ENCODE data around the gene ERI3.

ERI3 gene

GRCh38 chr1:44318097-44319088, 36.7 kb downstream of the ERI3 start:
- peak in 1 of 2 donors; percentile 20 for DNase-seq (ENCODE audit: low read depth in 2 of 2)

DNA sequence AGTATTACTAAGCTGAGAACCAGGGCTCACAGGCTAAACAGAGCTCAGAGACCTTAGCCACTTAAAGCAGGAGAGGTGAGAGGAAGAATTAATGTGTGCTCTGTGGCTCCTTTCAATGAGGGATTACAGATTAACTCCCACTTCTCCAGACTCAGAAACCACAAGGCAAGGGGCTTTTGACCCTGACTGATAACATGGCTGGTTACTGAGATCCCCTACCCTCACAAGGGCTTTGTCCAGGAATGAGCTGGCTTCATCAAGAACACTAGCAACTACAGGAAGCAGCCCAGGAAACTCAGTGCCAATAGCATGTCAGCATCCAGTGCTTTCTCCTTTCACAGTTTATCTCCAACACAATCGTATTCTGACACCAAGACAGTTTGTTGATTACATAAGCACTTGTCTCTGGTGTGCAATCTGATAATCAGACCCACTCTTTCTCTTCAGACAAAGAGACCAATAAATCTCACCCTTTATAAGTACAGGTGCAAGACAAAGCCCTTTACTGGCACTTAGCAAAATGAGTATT, 38.8 kb downstream of the ERI3 start:
- DNase-seq (ENCODE audit: low read depth in 2 of 2), result no peak

- DNase-seq (ENCODE audit: low read depth in 2 of 2), result no peak
Observed at GRCh38 chr1:44315521-44315920, 39.5 kb downstream of the ERI3 start.

DNA sequence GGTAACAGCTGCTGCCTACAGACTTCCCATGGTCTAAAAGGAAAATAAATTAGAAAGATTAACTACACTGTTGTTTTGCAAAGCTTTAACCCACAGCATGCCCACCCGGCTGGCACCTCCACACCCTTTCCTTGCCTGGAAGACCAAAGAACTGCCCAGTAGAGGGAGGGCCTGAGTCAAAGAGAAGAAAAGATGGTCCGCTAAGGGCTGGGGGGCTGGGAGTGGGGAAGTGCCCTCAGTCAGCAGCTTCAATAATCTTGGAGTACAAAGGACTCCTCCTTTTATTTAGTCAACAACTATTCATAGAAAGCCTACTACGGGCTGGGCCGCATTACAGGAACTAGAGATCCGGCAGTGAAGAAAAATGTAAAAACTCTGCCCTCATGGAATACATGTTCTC, 40.6 kb downstream of the ERI3 start:
- DNase-seq (ENCODE audit: low read depth in 2 of 2), result no peak

DNA sequence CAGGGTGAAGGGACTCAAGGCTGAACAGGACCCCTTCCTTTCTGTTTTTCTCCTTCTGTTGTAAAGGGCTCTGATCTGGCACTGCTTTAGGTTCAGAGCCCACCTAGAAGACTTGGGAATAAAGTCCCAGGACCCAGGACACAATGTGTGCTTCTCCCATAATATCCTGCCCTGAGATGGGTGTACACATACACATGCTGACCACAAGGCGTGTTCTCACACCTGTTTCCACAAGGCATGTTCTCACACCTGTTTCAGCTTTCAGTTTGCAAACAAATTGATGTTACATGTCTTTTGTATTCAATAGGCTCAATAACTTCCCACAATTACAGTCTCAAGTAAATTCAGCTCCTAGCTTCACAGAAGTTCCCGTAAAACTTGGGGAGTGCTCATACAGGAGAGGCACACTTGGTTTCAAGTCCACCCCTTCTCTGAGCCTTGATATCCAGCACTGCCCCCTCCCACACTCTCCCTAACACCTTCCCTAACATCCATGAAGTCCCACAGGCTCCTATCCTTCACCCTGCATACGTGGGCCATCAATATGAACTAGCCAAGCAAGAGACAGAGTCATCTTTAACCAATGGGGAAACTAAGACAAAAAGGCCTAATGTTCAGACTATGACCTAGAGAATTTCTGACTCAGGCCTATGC, 41.7 kb downstream of the ERI3 start:
- no peak for DNase-seq (ENCODE audit: low read depth in 2 of 2)

DNA sequence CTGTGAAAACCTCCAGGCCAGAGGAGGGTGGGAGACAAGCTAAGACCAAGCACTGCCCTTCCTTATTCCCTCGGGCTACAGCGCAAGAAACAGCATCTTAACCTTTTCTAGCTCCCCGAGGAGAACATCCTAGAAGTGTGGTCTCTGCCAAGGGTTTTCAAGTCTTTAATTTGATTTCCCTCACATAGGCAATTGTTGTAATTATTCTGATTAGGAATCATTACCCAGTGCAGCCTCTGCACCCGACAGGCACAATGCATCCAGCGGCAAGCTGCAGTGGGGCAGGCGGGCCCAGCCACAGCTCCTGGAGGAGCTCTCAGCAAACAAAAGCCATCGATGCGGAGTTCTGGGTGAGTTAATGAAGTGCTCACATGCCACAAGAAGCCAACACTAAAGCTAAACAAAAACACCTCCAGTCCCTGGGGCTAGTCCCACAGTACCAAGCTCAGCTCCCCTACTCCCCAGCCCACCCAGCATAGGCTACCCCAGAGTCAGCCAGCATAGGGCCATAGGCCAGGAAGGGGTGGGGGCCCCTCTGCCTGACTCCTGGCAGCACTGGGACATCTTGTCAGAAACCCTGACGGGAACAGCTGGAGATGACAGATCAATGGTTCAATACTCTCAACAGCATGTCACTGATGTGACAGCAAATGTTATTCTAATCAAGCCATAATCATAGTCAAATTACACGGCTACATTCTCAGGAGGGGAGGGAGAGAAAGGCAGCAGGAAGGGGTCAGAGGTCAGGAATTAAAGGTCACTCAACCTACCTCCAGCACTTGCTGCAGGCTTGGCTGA, 42.5 kb downstream of the ERI3 start:
- DNase-seq (ENCODE audit: low read depth in 2 of 2), result no peak

DNA sequence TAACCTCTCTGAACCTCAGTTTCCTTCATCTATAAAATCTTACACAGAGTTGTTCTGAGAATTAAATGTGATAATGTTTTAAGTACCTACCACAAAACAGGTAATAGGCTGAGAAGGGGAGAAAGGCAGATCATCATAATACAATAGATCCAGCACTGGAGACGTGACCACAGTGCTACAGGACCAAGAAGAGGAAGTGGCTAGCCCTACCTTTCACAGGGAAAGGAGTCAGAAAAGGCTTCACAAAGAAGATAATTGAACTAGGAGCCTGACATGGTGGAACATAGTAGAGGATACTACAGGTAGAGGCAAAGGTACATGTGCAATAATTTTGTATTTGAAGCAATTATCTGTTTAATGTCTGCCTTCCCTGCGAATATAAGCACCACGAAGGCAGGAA, 45.1 kb downstream of the ERI3 start:
- DNase-seq (ENCODE audit: low read depth in 2 of 2), result no peak

- no peak for DNase-seq (ENCODE audit: low read depth in 2 of 2)
Observed at GRCh38 chr1:44305962-44306422, 49.1 kb downstream of the ERI3 start.

GRCh38 chr1:44303532-44303931, 51.5 kb downstream of the ERI3 start:
- DNase-seq (ENCODE audit: low read depth in 2 of 2), result no peak

GRCh38 chr1:44302541-44302940, 52.5 kb downstream of the ERI3 start:
- DNase-seq (ENCODE audit: low read depth in 2 of 2), result no peak

DNA sequence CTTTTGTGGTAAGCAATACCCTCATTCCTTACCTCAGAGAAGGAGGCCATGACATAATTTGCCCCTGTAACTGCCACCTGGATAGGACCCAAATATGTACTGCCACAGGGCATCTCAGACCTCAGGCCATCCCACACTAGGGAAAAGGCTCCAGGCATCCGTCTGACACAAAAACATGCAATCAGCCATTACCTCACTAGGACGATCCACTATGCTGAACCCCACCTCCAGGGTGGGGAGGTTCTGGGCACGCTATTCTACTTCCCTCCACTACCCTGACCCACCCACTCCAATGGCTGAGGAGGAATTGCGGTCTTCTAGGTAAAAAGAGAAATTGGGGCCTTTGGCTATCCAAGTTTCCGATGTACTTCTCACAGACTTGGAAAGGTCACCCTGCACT, 53.6 kb downstream of the ERI3 start:
- no peak for DNase-seq (ENCODE audit: low read depth in 2 of 2)

- no peak for DNase-seq (ENCODE audit: low read depth in 2 of 2)
Observed at GRCh38 chr1:44300852-44301251, 54.2 kb downstream of the ERI3 start.

GRCh38 chr1:44297695-44298400, 57.2 kb downstream of the ERI3 start:
- DNase-seq (ENCODE audit: low read depth in 2 of 2), result no peak

DNA sequence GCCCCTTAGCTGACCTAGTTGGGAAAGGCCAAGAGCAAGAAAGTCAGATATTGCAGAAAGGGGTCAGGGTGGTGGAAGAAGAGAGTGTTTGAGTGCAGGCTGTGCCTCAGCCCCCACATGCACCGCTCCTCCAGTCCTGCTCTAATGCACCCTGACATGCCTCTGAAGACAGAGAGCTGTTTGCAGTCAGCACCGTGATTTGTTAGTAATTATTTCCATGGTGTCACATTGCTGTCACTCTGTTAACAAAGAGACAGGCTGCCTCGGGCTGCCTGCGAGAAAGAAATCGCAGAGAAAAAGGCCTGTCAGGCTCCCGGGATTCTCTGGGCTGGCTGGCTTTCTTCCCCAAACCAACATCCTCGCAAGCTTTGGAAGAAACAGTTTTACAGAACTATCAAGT, 58.3 kb downstream of the ERI3 start:
- no peak for DNase-seq (ENCODE audit: low read depth in 2 of 2)

DNA sequence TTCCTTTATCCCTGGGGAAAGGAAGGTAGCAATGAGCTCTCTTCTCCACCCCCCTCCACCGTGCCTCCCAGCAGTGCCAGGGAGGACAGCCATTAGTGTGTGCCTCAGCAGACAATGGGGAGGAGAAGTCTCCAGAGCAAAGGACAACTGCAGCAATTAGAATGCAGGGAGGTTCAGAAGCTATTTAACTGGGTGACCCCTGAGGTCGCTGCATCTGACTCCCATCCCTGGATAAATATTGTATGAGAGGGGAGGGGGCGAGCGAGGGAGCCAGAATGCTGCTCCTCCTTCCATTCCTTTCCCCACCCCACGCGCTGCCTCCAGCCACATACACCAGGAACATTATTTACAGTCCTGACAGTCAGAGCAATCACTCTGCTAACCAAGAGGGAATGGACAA, 59.0 kb downstream of the ERI3 start:
- DNase-seq (ENCODE audit: low read depth in 2 of 2), result no peak

DNA sequence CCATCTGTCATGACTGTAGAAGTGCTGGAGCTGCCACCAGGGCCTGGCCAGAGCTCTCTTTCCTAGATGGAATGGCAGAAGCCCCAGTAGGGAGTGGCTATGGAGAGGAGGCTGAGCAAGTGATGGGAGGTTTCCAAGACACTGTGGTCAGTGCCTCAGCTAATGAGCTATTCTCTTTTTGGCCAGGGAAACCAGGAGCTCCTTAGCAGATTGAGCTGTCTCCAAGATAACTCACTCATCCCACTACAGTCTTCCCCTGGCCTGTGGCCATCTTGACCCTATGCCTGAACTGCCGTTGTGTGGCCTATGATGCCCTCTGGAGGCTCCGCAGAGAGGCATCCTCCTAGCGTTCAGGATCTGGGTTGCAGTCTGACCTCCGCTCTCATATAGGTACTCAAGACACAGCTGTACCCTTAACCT, 60.5 kb downstream of the ERI3 start:
- no peak for DNase-seq (ENCODE audit: low read depth in 2 of 2)

GRCh38 chr1:44293761-44294315, 61.2 kb downstream of the ERI3 start:
- no peak for DNase-seq (ENCODE audit: low read depth in 2 of 2)

DNA sequence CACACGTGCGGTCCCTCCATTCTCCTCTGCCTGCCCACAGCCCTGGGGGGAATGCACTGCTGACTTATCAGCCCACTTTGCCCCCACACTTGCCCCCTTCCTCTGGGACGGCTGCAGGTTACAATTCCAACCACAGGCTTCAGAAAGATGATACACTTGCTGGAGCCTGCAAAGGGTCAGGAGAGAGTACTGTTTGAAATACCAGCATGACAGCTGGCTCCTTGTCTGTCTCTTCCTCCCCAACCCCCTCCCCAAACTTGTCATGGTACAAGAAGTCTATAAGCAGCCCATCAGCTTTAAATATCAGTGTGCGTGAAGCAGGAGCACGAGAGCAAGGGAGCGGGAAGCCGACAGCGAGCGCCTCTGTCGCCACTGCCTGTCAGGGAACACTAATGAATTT, 62.4 kb downstream of the ERI3 start:
- DNase-seq (ENCODE audit: low read depth in 2 of 2), result no peak

- no peak for DNase-seq (ENCODE audit: low read depth in 2 of 2)
Observed at GRCh38 chr1:44290250-44291094, 64.6 kb downstream of the ERI3 start.

GRCh38 chr1:44289530-44289929, 65.5 kb downstream of the ERI3 start:
- no peak for DNase-seq (ENCODE audit: low read depth in 2 of 2)
